NCI-H1436 treated with DMSO at 0.1 percent for 48 hours (cell line): ENCODE data around the gene CD164L2.

Experiments
- DNase-seq: peaks from one replicate; lab custom pipeline; 2025; lab: John Stamatoyannopoulos, UW

The CD164L2 gene

DNA sequence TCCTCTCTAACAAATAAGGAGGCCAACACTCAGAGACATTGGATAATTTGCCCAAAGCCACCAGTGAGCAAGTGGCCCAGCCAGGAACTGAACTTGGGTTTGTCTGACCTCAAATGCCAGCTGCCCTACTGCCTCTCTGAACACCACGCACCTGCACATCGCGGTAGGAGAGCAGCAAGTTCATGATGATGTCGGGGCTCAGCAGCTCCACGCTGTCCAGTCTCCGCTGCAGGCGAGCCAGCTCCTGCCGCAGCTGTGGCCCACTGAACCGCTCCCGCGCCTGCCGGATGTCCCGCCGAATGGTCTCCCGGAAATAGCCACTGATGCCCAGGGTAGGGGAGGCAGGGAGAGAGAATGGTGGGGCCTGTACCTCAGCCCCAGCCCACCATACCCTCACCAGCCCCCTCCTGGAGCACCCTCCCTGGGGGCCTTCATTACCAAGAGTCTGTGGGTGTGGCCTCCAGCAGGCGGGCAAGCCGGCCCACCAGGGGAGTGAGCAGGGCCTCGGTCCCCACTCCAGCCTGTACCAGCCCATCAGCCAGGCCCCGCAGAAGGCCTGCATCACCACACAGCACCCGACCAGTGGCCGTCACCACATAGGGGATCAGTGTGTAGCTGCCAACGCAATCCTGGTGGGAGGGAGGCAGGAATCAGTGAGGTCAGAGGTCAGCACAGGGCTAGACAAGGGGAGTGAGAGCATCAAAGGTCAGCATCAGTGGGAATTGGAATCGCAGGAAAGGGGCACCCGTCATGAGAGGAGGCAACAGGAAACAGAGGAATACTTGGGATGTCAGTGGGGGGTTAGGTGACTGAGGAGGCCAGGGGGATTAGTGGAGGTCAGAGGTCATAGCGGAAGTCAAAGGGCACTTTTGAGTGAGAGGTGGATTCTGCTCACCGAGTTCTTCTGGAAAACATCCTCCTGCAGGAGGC, 19.1 kb downstream of the CD164L2 start:
- DNase-seq, result no peak

GRCh38 chr1:27361553-27361952, 21.6 kb downstream of the CD164L2 start:
- DNase-seq, result no peak

- DNase-seq, result no peak
Measured at GRCh38 chr1:27361044-27361402, 22.1 kb downstream of the CD164L2 start.

- no peak for DNase-seq
Measured at GRCh38 chr1:27360159-27361043, 22.7 kb downstream of the CD164L2 start.

GRCh38 chr1:27359822-27360158, 23.3 kb downstream of the CD164L2 start:
- no peak for DNase-seq

- DNase-seq, result no peak
Measured at GRCh38 chr1:27358928-27359313, 24.2 kb downstream of the CD164L2 start.

GRCh38 chr1:27358038-27358927, 24.9 kb downstream of the CD164L2 start:
- no peak for DNase-seq

- DNase-seq, result no peak
Measured at GRCh38 chr1:27357281-27358037, 25.7 kb downstream of the CD164L2 start.

- DNase-seq, result no peak
Measured at GRCh38 chr1:27356619-27357280, 26.4 kb downstream of the CD164L2 start.

DNA sequence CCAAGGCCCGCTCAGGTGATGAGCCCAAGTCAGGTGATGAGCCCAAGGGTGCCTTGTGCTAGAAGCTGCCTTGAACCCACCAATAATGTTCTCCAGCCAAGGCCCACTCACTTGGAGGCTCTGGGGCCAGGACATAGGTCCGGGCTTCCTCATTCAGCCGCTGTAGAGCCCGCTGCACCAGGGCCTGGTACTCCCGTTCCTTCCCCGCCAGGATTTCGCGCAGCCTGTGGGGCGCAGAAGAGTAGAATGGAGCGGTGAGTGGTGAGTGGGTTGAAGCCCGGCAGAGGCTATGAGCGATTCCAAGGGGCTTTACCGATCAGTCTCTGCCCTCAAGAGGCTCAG, 26.9 kb downstream of the CD164L2 start:
- no peak for DNase-seq

GRCh38 chr1:27355683-27356082, 27.4 kb downstream of the CD164L2 start:
- no peak for DNase-seq

- no peak for DNase-seq
Measured at GRCh38 chr1:27353629-27354028, 29.5 kb downstream of the CD164L2 start.

DNA sequence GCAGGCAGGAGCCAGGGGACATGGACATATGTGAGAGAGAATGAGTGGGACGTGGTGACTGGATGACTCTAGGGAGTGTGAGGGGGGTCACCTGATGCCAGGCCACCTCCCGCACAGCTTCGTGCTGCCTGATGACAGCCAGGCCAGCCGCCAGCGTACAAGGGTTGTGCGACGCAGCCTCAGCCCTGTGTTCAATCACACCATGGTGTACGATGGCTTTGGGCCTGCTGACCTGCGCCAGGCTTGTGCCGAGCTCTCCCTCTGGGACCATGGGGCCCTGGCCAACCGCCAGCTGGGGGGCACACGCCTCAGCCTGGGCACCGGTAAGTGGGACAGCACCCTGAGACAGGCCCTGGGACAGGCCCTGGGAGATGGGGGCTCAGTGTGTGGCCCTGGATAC, 30.0 kb downstream of the CD164L2 start:
- no peak for DNase-seq

DNA sequence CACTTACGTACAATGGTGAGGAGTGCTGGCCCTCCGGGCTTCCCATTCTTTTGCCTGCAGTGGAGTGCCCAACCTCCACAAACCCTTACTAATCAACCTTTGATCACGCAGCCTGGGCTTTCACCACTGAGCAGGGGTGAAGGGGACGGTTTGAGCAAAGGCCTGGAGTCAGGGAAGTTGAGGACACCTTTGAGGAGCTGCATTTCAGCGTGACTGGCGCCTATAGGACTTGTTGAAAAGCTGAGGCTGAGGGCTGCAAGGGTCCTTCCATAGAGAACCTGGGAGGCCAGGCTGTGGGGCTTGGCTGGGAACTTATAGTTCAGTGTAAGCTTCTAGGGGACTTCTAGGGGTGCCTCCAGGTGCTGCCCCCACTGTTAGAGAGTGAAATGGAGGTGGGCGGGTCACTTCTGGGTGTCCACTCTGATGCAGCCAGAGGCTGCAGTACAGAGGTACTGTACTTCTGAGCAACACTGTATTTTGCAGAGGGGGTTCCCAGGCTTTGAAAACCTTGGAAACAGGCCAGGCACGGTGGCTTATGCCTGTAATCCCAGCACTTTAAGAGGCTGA, 31.5 kb downstream of the CD164L2 start:
- no peak for DNase-seq

DNA sequence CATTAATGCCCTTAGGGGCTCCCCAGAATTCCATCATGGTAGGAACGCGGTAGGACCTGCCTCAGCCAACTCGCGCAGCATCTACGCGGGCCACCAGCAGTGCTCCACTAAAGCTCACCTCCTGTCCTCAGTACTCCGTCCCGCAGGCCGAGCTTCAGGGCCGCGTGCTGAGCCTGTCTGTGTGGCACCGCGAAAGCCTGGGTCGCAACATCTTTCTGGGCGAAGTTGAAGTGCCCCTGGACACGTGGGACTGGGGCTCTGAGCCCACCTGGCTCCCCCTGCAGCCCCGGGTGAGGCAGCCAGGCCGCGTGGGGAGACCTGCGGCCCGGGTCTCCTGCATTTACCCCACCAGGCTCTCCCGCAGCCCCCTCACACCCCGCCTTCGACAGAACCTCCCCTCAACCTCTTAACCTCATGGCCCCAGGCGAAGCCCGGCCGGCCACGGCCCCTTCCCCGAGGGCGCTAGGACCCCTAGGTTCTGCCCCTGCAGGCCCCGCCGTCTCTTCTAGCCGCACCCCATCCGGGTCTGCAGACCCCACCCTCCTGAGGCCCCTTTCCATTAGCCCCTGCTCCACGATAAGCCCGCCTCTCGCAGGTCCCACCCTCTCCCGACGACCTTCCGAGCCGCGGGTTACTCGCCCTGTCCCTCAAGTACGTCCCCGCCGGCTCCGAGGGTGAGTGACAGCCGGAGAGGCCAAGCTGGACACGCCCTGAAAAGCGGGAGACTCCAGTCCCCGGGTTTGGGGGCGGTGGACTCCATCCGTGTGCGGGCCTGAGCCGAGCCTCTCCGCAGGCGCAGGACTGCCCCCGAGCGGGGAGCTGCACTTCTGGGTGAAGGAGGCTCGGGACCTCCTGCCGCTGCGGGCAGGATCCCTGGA, 32.2 kb downstream of the CD164L2 start:
- DNase-seq, result no peak

- no peak for DNase-seq
Measured at GRCh38 chr1:27349784-27350662, 33.1 kb downstream of the CD164L2 start.

GRCh38 chr1:27348861-27349783, 34.0 kb downstream of the CD164L2 start:
- DNase-seq, result no peak
